ENCODE measurements around the gene AQP10.

- no peak for TF ChIP-seq POLR2A (IDR thresholded peaks at IDR 0.05; ENCODE audit: low read depth)
- no peak for TF ChIP-seq CTCF (IDR thresholded peaks at IDR 0.05)
These were observed 3.3 kb downstream of the AQP10 start for GRCh38 chr1:154324241-154324640.

All from esophagus muscularis mucosa (tissue), 3 donors.